HG03097 (cell line): ENCODE data around the gene DSCAML1.
A peak's percentile ranks its signal among the peaks of the same experiment; 100 is the strongest.

Source experiments
- ATAC-seq: cut with Tn5 transposase; IDR thresholded peaks from one replicate; pipeline ENCODE4 v1.9.1; 2021; ENCODE audit not compliant: unreplicated experiment, low FRiP score

Gene DSCAML1

GRCh38 chr11:117833401-117833891 is 36.4 kb upstream of the DSCAML1 start:
- ATAC-seq: no peak

DNA sequence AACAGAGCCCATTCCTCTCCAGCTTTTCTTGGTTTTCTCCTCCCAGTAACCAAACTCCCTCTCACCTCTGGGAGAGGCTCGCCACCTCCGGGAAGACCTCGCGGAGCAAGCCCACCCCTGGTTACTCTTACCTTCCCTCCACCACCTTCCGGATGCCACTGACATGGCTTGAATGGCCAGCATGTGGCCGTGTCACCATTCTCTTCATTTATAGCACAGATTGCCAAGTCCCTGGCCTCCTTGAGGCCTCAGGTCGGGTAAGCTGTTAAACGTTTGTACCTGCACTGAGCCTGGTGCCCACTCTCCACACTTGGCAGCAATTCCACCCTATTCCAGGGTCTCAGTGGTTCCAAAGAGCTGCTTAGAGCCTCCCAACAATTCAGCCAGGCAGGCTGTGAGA is 35.5 kb upstream of the DSCAML1 start:
- ATAC-seq: no peak

DNA sequence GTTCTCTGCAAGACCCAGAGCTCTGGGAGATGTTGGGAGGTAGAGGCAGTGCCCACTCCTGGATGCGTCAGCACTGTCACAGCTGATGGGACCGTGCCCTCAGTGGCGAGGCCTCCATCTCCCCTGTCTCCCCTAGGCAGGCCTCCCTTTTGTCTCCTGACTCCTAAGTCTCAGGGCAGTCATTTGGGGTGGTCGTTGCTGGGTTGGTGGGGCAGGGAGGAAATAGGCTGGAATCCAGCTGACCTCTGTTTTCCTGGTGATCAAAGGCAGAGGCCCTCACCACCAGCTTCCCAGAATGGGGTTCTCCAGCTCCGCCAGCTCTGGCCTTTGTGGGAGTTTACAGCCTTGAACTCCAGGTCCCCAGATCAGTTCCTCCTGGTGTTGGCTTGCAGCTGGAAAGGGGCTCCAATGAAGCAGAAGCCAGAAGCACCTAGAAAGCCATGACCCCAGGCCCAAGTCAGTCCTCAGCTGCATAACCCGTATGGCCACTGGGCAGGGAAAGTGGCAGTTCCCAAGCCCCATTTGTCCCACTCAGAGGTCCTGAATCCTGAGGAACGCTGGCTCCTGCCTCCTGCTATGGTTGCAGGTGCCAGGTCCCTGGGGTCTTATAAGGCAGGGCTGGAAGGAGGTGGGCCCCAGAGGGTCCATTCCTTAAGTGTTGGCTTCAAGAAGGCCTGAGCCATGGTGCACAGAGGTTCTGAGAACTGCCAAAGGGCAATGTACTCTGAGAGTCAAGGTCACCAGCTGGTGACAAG is 34.8 kb upstream of the DSCAML1 start:
- ATAC-seq: no peak

- ATAC-seq: no peak
Measured at GRCh38 chr11:117830674-117831351, 33.8 kb upstream of the DSCAML1 start.

GRCh38 chr11:117830072-117830471 is 33.1 kb upstream of the DSCAML1 start:
- no peak for ATAC-seq

GRCh38 chr11:117829369-117829725 is 32.3 kb upstream of the DSCAML1 start:
- ATAC-seq: no peak

DNA sequence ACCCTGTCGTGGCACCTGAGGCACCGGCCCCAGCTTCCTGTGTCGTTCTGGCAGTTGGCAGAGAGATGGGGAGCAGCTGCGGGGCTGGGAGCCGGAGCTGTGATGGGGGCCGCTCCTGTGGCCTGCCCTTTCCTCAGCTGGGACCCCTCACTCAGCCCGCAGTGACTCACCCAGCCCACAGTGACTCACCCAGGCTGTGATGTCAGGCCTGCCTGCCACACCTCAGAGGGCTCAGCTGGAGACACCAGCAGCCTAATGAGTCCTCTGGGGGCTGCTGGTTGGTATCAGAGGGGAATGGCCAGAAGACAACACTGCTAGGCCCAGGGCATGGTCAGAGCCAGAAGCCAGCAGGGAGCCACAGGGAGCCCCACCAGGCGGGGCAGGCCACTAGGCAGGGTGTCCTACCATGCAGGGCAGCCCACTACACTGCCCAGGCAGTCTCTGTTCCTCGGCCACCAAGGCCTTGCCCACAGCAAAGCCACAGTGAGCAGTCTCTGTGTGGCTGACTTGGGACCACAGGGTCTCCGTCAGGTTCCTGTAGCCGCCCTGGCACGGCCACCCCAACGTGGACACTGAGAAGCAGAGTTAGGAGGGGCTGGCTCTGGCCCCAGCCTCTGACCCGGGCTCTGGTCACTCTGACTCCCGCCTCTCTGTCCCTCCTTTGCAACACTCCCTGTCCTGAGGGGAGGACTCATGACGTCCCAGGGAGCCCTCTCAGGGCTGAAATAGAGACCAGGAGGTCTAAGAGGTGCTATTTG is 31.8 kb upstream of the DSCAML1 start:
- ATAC-seq: peak; percentile 55

DNA sequence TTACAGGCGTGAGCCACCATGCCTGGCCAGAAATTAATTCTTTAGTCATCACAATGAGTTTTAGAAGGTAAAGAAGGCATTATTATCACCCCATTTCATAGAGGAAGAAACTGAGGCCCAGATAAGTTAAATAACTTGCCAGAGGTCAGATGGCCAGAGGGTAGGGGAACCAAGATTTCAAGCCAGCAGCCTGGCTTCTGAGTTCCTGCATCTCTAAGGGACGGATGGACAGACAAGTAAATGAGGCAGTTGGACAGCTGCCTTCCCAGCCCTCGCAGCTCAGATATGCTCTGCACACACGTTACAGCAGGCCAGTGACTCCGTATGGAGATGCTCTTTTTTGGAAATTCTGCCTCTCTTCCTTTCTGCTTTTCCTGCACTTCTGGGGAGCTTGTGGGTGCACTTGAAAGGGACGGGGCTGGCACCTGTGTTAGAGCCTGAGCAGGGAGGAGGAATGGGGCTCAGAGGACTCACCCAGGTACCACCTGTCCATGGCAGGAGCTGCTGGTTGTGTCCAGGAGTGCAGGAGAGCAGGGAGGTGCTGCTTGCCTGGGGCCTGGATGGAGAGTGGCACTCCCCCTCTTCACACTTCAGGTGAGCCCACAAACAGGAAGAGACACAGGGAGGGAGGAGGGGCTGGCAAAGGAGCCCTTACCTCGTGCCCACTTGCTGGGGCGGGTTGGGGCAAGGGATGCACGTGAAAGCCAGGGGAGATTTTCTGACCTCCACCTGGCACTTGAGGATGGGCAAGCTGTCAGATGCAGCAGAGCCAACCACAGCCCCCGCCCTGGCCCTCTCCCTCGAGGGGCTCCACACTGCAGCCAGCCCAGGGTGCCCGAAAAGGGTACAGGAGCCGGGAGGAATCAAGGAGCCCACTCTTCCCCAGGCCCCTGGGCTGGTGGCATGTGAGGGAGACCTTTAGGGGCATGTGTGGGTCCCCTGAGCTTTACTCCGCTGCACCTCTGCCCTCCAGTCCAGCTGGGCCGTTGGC is 30.8 kb upstream of the DSCAML1 start:
- no peak for ATAC-seq

DNA sequence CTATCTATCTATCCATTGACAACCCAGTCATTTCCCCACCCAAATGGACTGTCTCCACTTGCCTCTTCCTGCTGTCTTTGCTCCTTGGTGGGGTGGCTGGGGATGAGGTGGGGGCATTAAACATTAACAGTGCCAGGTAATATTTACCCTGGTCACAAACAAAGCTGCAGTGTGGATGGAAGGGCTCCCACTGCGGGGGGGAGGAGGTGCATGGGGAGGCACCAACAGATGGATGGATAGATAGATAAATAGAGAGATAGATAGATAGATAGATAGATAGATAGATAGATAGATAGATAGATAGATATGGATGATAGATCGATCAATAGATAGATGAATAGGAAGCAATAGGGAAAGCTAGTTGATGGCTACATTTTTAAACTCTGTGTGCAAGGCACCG is 29.8 kb upstream of the DSCAML1 start:
- ATAC-seq: no peak

DNA sequence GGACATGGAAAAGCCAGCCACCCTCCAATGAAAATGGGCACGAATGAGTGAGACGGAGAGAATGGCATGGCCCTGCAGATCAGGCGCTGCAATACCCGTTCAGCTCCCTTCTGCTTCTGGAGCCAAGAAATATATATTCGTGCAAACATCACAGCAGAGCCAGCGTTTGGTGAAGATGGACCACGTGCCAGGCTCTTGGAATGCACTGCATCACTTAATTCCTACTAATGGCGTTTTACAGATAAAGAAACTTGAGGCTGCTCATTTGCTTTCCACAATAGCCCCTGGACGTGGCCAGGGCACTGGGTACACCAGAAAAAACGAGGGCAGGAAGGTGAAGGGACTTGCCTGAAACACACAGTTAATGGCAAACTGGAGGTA is 29.2 kb upstream of the DSCAML1 start:
- ATAC-seq: no peak

DNA sequence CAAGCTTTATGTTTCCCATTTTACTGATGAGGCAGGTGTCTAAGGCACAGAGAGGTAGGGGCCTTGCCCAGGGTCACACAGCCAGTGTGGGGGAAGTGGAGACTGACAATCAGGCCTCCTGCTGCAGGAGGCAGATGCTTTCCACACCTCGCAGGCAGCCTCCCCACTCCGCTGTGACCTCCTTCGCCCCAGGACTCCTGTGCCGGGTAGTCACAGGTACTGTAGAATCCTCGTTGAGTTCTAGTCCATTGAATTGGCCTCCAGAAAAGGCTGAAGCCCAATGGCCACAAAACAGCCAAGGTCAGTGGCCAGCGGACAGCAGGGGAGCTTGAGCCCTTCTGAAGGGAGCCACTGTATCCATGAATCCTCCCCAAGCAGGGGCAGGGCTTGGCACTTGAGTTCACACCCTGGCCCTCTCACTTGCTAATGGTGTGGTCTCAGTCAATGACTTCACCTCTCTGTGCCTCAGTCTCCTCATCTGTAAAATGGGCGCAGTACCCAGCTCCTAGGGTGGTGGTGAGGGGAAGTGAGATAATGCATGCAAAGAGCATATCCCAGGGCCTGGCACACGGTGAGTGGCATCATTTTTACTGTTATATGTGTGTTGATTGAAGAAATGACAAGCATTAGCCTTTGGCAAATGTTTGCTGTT is 28.6 kb upstream of the DSCAML1 start:
- no peak for ATAC-seq

DNA sequence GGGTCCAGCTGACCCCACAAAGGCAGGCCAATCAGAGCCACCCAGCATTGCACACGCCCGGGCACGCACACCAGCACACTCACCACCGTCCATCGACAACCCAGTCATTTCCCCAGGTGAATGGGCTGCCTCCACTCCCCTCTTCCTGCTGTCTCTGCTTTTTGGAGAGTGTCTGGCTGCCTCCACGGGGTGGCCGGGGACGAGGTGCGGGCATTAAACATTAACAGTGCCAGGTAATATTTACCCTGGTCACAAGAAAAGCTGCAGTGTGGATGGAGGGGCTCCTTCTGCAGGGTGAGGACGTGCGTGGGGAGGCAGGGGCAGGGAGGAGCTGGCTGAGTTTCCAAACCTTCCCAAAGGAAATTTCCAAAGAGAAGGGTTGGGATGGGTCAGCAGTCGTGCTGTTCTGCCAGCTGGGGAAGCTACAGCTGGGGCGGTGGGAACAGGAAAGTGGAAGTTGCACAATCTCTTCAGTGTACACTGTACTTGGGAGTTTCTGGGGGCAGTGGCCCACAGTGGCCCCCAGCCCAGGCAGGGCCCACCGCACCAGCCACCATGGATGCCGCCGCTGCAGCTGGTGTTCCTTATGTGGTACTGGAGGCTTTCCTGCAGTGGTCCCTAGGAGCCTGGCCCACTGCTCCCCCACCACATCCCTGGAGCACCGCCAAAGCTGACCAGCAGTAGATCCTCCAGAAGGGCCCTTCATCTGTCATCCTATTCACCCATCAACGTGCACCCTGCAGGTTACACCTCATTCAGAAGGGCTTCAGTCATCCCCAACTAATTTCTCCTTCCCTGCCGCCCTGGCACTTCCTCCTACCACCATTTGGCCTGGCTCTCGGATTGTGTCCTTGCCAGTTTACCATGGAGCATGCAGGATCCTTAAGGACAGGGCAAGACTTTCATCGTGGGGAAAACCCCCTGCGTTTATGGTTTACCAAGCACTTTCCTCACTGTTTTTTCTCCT is 27.8 kb upstream of the DSCAML1 start, which contains the start of gene FXYD2:
TSS of gene FXYD2 (minus strand) at position 174 of the 967 bp plus-strand sequence. CDS start at position 108, 66 bp downstream.
- ATAC-seq: no peak

- ATAC-seq: no peak
Measured at GRCh38 chr11:117823946-117824420, 27.0 kb upstream of the DSCAML1 start.

- no peak for ATAC-seq
Measured at GRCh38 chr11:117823294-117823945, 26.4 kb upstream of the DSCAML1 start.

DNA sequence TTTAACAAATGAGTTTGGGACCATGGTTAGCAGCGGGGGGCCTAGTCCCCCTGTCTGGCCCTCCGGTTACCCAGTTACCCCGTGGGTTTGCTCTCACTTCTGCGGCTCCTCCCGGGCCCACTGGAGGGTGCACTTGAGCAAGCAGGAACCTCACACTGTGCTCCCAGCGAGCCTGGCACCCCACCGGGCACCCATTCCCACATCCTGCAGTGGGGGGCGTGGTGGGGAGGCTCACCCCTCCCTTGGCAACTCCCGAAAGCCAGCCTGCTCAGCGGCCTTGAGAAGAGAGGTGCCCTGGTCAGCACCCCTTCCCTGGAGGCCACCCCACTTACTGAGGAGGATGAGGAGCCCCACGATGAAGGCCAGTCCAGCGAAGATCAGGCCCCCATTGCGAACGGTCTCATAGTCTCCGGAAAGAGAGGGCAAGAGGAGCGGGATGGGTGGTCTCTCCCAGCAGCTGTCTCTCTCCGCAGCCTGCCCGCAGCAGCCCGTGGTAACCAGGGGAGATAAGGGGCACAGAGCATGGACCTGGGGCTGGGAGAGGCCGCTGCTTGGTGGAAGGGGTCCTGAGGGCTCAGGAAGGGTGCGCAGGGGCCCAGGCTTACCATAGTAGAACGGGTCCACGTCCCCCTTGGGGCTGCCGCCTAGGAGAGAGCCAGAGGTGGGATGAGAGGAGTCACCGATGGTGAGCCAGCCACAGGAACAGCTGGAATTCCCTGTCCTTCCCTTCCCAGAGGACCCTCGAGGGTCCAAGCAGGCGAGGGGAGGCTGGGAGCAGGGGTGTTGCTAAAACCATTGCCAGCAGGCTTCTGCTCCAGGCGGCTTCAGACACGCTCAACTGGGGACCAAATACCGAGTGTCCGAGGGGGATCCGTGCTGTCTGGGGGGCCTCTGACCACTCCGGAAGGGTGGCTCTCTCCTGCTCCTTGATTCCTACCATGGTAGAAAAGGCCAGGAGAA is 25.3 kb upstream of the DSCAML1 start:
- no peak for ATAC-seq

DNA sequence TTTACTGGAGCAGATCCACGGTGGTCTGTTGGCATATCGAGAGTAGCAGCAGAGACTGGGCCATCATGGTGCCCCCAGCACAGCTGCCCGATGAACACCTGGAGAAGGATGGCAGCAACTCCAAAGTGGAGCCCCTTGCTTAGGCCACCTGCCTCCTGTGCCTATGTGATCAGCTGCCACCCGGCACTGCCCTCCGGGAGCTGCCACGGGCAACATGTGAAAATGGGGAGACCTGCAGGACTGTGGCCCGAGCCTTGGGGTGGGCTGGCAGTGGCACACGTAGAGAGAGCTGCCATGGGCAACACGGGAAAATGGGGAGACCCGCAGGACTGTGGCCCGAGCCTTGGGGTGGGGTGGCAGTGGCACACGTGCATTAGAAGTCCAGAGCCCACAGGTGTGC is 24.4 kb upstream of the DSCAML1 start:
- ATAC-seq: no peak

GRCh38 chr11:117820516-117820915 is 23.5 kb upstream of the DSCAML1 start:
- ATAC-seq: no peak
